T-helper 22 cell (primary cell): ENCODE measurements around the gene ZNF611.
A peak's percentile ranks its signal among the peaks of the same experiment; 100 is the strongest.
"Not testable (repeated sequence)": the region's sequence is repeated elsewhere in the genome, so short reads cannot be mapped to it uniquely, and the experiment has no call there.

Experiments
- DNase-seq: peaks from one replicate; pipeline ENCODE4 v3.0.0-alpha.2; 2020; ENCODE audit warnings: low read depth

ZNF611 gene

GRCh38 chr19:52715902-52716301 lies 18.9 kb downstream of the ZNF611 start:
- DNase-seq = not testable (repeated sequence)

DNA sequence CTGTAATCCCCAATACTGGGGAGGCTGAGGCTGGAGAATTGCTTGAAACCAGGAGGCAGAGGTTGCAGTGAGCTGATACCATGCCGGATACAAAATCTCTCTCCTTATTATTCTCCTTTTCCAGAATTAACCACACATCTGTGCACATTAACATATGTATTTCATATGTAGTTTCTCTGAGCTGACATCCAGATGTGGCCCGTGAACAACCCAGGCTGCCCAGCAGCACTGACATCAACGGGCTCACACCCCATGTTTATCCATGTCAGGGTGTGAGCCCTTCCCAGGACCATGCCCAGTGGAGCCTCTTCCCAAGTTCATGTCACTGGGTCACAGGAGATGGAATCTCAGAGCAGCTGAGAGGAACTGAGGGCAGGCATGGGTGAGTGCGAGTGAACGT lies 19.5 kb downstream of the ZNF611 start:
- not testable (repeated sequence) for DNase-seq

GRCh38 chr19:52713051-52713450 lies 21.8 kb downstream of the ZNF611 start:
- DNase-seq = not testable (repeated sequence)

DNA sequence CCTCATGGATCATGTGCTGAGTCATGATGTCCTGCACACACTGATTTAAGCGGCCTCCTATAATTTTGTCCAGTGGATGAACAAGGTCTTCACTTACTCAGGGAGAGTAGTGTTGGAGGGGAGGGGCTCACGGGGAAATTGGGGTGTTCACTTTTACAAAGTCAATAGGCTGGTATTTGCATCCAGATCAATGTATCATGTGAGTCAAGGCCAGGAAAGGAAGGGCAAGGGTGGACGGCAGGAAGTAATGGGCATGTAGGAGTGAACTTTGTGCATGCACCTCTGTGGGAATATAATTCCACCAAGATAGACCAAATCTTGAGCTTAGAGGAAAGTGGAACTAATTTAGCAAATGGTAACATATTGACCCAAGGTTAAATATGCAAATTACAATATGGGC lies 23.2 kb downstream of the ZNF611 start:
- not testable (repeated sequence) for DNase-seq

DNA sequence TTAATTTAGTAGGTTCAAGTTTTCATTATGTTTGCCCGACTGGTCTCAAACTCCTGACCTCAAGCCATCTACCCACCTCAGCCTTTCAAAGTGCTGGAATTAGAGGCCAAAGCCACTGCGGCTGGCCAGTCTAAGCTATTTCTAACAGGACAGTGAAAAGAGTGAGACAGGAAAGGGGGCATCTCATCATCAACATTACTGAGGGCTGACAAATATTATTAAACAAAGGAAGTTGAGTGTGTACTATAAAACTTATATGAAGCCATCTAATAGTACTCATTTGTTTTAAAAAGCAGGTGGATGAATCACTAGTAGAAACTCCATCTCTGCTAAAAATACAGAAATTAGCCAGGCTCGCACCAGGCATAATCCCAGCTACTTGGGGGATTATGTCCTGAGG lies 24.3 kb downstream of the ZNF611 start:
- no peak for DNase-seq

- not testable (repeated sequence) for DNase-seq
Measured at GRCh38 chr19:52705615-52706014, 29.2 kb downstream of the ZNF611 start.

GRCh38 chr19:52703917-52704316 lies 30.9 kb downstream of the ZNF611 start:
- DNase-seq = no peak

DNA sequence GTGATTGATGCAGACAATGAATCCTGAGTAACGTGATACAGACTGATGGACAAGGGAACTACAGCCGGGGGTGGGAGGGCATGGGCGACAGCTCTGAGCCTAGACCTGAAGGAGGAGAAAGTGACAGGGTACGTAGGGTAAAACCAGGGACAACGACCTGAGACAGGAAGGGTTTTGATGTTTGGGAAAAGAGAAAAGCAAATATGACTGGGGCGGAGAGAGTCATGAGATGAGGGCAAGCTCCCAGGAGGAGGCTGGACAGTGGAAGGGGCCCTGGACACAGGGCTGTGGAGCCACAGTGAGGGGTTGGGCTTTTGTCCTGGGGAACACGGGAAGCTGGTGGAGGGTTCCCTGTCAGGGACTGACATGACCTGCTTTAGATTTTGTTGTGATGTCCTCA lies 34.2 kb downstream of the ZNF611 start:
- no peak for DNase-seq

- DNase-seq = not testable (repeated sequence)
Measured at GRCh38 chr19:52699555-52699954, 35.3 kb downstream of the ZNF611 start.

- DNase-seq = no peak
Measured at GRCh38 chr19:52695996-52696395, 38.8 kb downstream of the ZNF611 start.

DNA sequence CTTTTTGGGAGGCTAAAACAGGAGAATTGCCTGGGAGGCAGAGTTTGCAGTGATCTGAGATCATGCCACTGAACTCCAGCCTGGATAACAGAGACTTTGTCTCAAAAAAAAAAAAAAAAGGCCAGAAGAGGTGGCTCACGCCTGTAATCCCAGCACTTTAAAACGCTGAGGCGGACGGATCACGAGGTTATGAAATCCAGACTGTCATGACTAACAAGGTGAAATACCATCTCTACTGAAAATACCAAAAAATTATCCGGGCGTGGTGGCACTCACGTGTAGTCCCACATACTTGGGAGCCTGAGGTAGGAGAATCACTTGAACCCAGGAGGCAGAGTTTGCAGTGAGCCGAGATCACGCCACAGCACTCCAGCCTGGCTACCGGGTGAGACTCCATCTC lies 39.9 kb downstream of the ZNF611 start:
- no peak for DNase-seq

- DNase-seq = not testable (repeated sequence)
Measured at GRCh38 chr19:52694281-52694680, 40.6 kb downstream of the ZNF611 start.

GRCh38 chr19:52692431-52693008 lies 42.3 kb downstream of the ZNF611 start:
- no peak for DNase-seq

GRCh38 chr19:52691737-52692136 lies 43.1 kb downstream of the ZNF611 start:
- DNase-seq = no peak

GRCh38 chr19:52691215-52691610 lies 43.6 kb downstream of the ZNF611 start:
- no peak for DNase-seq

- peak; percentile 81 for DNase-seq
Measured at GRCh38 chr19:52690369-52691214, 44.3 kb downstream of the ZNF611 start.

DNA sequence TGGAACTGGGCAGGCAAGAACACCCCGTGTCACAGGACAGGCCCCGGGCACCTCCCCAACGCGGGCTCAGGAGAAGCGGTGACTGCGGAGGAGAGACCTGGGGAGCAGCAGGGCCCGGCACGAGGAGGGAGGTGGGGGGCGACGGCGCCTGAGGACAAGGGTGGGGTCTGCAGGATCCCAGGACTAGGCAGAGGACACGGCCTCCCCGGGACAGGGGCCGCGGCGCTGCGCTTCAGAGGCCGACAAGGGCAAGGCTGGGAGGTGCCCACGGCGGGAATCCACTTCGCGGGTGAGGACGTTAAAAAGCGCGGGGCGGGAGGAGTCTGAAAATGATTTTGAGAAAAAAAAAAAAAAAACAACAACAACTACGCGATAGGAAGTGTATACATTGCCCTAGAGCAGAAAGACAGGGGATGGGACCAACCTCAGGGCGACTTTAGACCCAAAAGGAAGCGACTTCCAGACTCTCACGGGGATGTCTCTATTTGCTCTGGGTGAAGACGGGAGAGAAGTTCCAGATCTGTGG lies 44.9 kb downstream of the ZNF611 start:
- DNase-seq = peak; percentile 19

DNA sequence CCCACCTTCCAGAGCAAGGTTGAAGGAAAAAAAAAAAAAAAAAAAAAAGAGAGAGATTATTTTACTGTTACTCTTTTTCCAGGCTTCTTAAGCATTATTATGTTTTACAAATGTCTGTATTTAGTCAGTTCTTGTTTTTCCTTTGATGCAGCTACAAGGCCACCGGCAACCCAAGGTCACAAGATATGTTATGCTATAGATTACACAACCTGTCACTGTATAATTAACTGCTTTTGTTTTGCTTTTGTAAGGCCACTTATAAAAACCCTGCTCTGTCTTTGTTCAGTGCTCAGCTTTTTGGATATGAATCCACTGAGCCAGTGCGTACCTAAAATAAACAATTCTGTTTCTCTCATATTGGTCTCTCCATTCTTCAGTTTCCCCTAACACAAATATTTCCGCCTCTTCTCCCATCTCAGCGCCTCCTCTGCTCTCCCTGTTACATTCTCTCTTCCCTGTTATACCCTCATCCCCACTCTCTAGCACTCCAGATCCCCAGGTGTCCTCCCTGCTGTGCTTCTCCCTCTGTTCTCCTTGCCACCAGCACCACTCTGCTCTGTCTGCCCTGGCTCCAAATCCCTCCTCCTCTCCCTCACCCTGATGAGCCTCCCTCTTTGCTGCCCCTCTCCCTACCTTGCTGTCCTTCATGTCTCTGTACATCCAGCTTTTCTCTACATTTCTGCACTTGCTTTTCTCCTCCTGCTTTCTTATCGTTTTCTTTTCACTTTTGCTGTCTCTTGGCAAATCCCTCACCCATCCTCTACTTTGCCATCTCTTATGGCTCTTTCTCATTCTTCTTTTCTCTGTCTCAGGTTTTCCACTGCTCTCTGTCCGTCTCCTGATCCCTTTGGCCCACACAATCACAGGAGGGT lies 45.7 kb downstream of the ZNF611 start:
- not testable (repeated sequence) for DNase-seq

- DNase-seq = no peak
Measured at GRCh38 chr19:52688335-52688734, 46.5 kb downstream of the ZNF611 start.

DNA sequence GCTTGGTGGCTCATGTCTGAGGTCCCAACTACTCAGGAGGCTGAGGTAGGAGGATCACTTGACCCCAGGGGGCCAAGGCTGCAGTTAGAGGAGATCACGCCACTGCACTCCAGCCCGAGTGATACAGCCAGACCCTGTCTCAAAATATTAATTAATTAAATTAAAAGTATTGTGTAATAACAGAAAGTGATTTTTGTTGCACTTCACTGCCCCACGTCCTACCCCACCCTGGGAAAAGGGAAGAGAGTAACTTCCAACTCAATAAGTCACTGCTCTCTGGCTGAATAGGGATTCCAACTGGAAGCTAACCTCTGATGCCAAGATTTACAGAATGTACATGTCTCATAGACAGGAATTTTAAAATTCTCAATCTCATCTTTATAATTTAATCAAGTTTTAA lies 47.2 kb downstream of the ZNF611 start:
- no peak for DNase-seq

DNA sequence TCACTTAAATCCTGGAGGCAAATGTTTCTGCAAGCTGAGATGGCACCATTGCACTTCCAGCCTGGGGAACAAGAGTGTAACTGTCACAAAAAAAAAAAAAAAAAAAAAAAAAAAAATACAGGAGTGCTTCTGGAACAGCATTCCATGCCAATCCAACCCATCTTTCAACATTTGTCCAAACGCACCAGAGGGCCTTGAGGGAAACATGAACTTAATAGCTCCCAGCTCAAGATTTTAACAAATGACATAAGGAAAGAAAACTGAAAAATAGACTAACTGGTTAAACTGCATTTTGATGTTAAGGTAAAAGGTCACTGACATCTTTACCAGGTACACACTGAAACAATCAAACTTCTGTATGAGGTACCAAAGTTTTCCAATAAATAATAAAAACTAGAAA lies 49.0 kb downstream of the ZNF611 start:
- DNase-seq = no peak

DNA sequence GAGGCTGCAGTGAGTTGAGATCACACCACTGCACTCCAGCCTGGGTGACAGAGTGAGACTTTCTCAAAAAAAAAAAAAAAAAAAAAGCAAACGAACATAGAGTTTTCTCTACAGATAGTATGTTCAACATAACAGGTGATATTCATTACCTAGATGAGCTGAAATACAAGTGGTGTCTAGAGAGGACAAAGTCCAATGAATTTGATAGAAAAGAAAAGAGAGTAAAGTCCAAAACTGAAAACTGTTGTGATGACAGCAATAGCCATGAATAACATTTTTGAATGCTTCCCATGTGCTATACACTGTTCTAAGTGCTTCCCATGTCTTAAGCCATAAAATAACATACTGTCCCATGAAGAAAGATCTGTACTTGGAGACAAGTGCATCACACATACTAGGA lies 53.6 kb downstream of the ZNF611 start:
- not testable (repeated sequence) for DNase-seq
